GM12892 (cell line): ENCODE measurements around the gene LRP2.

ENCODE experiments used
- POLR2A ChIP-seq: IDR thresholded peaks from 2 replicates; pipeline ENCODE4 v1.6.1; 2011; ENCODE audit warnings: low read depth, low read length, control low read depth
- TAF1 ChIP-seq: IDR thresholded peaks from 2 replicates; pipeline ENCODE4 v1.6.1; 2011; ENCODE audit warnings: low read depth, mild to moderate bottlenecking, control low read depth, low read length, borderline replicate concordance

GRCh38 chr2:169354244-169354643, 8.1 kb downstream of the LRP2 start:
- no peak for TF ChIP-seq POLR2A
- TF ChIP-seq TAF1: no peak
